ENCODE results near the gene LRRC37B. TPM values are rescaled to one million over a fixed set of nuclear protein-coding genes. Genes with fewer than 3 reads are reported as not detected.
"Not testable (repeated sequence)": the region's sequence is repeated elsewhere in the genome, so short reads cannot be mapped to it uniquely, and the experiment has no call there.

LRRC37B gene
- 7.7 and 18.0 TPM in 2 replicates for total RNA-seq (ENCODE audit: low replicate concordance)

- TF ChIP-seq CTCF (IDR thresholded peaks at IDR 0.05; ENCODE audit: insufficient read depth, low read length) = peak; percentile 66
- peak; percentile 64 for DNase-seq (ENCODE audit: low read depth)
- peak within 1 kb of the TSS; percentile 99 for H3K4me3 ChIP-seq (ENCODE audit: low read depth, low read length)
These were observed at the start of gene LRRC37B for GRCh38 chr17:32006957-32007462. Gene LRRC37B (plus strand): TSS chr17:32007383. CDS start chr17:32021393, 14,010 bp downstream.

- H3K4me3 ChIP-seq (ENCODE audit: low read depth, low read length); DNase-seq (ENCODE audit: low read depth): not testable (repeated sequence)
These were observed 43.1 kb upstream of the LRRC37B start for GRCh38 chr17:31964131-31964530.

DNA sequence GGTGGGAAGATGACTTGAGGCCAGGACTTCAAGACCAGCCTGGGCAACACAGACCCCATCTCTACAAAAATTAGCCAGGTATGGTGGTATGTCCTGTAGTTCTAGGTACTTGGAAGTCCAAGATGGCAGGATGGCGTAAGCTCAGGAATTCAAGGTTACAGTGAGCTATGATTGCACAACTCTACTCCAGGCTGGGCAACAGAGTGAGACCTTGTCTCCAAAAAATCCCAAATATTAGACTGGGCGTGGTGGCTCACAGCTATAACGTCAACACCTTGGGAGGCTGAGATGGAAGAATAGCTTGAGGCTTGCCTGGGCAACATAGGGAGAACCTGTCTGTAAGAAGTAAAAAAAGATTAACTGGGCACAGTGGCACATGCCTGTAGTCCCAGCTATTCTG is 39.5 kb upstream of the LRRC37B start:
- no peak for TF ChIP-seq CTCF (IDR thresholded peaks at IDR 0.05; ENCODE audit: insufficient read depth, low read length)
- DNase-seq (ENCODE audit: low read depth) = no peak
- no peak overlapping the region for H3K4me3 ChIP-seq (ENCODE audit: low read depth, low read length)

DNA sequence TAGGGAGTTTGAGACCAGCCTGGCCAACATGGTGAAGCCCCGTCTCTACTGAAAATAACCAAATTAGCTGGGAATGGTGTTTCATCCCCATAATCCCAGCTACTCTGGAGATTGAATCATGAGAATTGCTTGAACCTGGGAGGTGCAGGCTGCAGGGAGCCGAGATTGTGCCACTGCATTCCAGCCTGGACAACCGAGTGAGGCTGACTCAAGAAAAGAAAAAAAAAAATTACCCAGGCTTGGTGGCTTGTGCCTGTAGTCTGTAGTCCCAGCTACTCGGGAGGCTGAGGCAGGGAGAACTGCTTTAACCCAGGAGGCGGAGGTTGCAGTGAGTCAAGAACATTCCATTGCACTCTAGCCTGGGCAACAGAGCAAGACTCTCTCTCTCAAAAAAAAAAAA is 36.8 kb upstream of the LRRC37B start:
- not testable (repeated sequence) for DNase-seq (ENCODE audit: low read depth); H3K4me3 ChIP-seq (ENCODE audit: low read depth, low read length)

DNA sequence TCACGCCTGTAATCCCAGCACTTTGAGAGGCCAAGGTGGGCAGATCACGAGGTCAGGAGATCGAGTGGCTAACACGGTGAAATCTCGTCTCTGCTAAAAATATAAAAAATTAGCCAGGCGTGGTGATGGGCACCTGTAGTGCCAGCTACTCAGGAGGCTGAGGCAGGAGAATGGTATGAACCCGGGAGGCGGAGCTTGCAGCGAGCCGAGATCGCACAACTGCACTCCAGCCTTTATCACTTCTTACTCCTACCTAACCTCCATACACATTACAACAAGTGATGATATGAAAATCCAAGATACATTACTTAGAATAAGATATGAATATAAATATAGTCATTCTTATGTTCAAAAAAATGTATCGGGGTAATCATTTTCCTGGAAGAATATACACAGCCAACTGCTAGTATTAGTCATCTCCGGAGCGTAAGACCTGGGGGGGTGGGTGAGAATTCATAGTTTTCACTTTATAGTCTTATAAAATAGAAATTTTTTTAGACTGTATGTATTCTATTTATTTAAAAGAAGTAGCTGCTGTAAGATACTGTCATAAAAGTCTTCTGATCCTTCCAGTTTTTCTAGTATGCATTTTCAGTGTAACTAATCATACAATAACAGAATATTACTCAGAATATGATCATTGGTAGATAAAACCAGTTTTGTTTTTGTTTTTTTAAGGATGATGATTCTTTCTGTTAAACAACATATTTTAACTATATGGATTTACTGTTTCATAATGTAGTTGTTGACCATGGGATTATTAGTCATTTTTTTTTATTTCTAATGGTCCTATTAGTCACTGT is 32.7 kb upstream of the LRRC37B start:
- not testable (repeated sequence) for H3K4me3 ChIP-seq (ENCODE audit: low read depth, low read length)
- DNase-seq (ENCODE audit: low read depth) = peak; percentile 7

- not testable (repeated sequence) for H3K4me3 ChIP-seq (ENCODE audit: low read depth, low read length); DNase-seq (ENCODE audit: low read depth)
These were observed 31.8 kb upstream of the LRRC37B start for GRCh38 chr17:31975391-31975790.

DNA sequence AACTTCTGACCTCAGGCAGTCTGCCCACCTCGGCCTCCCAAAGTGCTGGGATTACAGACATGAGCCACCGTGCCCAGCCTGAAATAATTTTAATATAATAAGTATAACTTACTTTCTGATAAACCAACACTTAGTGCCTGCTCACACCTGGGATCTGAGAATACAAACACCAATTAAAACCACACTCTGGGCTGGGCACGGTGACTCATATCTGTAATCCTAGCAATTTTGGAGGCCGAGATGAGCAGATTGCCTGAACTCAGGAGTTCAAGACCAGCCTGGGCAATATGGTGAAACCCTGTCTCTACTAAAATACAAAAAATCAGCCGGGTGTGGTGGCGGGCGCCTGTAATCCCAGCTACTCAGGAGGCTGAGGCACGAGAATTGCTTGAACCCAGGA is 15.4 kb upstream of the LRRC37B start:
- not testable (repeated sequence) for DNase-seq (ENCODE audit: low read depth); H3K4me3 ChIP-seq (ENCODE audit: low read depth, low read length)

DNA sequence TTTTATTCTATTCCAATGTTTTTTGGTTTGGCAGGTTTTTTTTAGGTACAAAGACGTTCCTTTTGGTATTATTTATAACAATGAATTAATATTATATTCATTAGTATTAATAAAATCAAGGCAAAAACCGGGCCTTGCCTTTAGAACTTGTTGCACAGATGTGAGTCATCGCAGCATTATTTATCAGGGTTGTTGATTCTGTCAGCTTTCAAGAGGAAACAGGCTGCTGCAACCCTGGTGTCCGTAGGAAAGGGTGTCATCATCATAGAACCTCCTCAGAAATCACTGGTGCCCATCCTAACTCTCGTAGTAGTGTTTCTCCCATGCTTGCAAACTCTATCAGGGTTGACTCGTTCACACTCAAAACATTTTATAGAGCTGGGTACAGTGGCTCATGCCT is 10.2 kb upstream of the LRRC37B start:
- no peak overlapping the region for H3K4me3 ChIP-seq (ENCODE audit: low read depth, low read length)
- no peak for DNase-seq (ENCODE audit: low read depth)
- TF ChIP-seq CTCF (IDR thresholded peaks at IDR 0.05; ENCODE audit: insufficient read depth, low read length) = no peak

- TF ChIP-seq CTCF (IDR thresholded peaks at IDR 0.05; ENCODE audit: insufficient read depth, low read length) = no peak
- peak overlapping the region; percentile 99 for H3K4me3 ChIP-seq (ENCODE audit: low read depth, low read length)
- DNase-seq (ENCODE audit: low read depth) = peak; percentile 18
These were observed 498 bp downstream of the LRRC37B start for GRCh38 chr17:32007463-32008298.

Measured in fibroblast of the aortic adventitia (primary cell).